HL-60 (cell line): Measurements from ENCODE around the gene PGM2.

Source experiments
- CTCF ChIP-seq: IDR thresholded peaks from one replicate; pipeline ENCODE4 v1.5.1; 2011; ENCODE audit warnings: low read length, control low read depth, inconsistent platforms; ENCODE audit not compliant: insufficient read depth
- GABPA ChIP-seq: IDR thresholded peaks from 2 replicates; pipeline ENCODE4 v1.6.1; 2012; ENCODE audit warnings: low read depth
- POLR2AphosphoS5 ChIP-seq: IDR thresholded peaks from 2 replicates; pipeline ENCODE4 v1.6.1; 2012; ENCODE audit warnings: low read depth
- REST ChIP-seq: IDR thresholded peaks from 2 replicates; pipeline ENCODE4 v1.6.1; 2012; ENCODE audit warnings: low read depth; ENCODE audit not compliant: insufficient replicate concordance
- SPI1 ChIP-seq: IDR thresholded peaks from 2 replicates; pipeline ENCODE4 v1.6.1; 2012; ENCODE audit warnings: low read depth, mild to moderate bottlenecking, borderline replicate concordance

GRCh38 chr4:37862961-37863360 lies 36.5 kb downstream of the PGM2 start:
- TF ChIP-seq POLR2AphosphoS5 (no peak), CTCF (no peak), GABPA (no peak), REST (no peak), SPI1 (no peak)
